Fibroblast of mammary gland (primary cell): ENCODE measurements around the gene TUBA4B.

ENCODE experiments used
- DNase-seq: peaks from one replicate; pipeline ENCODE4 v3.0.0-alpha.2; 2010; ENCODE audit warnings: low read depth
- H3K4me3 ChIP-seq: 2 replicates; pipeline ENCODE4 v1.5.1; 2011; ENCODE audit warnings: low read depth, mild to moderate bottlenecking, low read length, moderate library complexity; ENCODE audit not compliant: control insufficient read depth
- TF ChIP-seq, protein P1 (sequence below): conservative IDR thresholded peaks from 2 replicates; pipeline ENCODE4 v1.5.1; 2011; ENCODE audit warnings: low read depth, low read length, inconsistent platforms; ENCODE audit not compliant: control insufficient read depth, insufficient read depth

Gene TUBA4B

DNA sequence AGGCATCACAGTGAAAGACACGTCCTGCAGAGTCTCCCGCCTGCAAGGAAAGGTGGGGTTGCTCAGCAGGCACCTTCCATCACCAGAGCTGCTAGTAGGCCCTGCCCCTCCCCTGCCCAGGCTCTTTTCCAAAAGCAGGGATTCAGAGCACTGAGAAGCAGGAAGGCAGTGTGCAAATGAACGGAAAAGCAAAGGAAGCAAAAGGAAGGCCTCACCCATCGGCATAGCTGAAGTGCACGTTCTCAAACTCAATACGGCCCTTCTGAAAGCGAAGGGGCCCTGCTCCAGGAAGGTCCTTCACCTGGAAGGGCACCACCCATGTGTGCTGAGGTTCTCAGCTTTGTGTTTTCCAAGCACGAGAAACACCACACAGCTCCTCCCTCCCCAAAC lies 40.0 kb upstream of the TUBA4B start:
- TF ChIP-seq, protein P1, sequence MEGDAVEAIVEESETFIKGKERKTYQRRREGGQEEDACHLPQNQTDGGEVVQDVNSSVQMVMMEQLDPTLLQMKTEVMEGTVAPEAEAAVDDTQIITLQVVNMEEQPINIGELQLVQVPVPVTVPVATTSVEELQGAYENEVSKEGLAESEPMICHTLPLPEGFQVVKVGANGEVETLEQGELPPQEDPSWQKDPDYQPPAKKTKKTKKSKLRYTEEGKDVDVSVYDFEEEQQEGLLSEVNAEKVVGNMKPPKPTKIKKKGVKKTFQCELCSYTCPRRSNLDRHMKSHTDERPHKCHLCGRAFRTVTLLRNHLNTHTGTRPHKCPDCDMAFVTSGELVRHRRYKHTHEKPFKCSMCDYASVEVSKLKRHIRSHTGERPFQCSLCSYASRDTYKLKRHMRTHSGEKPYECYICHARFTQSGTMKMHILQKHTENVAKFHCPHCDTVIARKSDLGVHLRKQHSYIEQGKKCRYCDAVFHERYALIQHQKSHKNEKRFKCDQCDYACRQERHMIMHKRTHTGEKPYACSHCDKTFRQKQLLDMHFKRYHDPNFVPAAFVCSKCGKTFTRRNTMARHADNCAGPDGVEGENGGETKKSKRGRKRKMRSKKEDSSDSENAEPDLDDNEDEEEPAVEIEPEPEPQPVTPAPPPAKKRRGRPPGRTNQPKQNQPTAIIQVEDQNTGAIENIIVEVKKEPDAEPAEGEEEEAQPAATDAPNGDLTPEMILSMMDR: no peak
- no peak overlapping the region for H3K4me3 ChIP-seq
- DNase-seq: no peak

DNA sequence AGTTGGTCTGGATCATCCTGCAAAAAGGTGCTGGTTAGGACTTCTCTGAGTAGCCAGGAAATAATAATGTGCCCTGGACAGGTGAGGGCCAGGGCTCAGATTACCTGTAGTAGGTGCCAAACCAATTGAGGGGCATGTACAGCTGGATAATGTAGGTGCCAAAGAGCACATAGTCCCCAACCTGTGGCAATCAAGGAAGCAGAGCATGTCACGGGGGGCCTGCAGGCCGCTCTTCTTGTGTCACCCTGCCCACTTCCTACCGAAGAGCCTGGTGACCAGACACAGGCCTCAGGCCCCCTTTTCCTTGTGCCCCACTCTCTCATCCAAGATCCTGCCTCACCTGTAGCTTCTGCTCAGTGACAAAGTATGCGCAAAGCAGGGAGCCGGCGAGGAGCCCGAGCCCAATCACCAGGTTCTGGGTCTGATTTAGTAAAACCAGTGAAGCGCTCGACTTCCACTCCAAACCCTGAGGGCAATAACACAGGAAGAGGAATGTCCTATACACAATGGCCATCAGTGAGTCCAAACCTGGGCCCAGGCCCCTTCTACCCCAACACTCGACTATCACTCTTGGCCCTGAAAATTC lies 39.5 kb upstream of the TUBA4B start:
- TF ChIP-seq, protein P1: no peak
- no peak for DNase-seq
- no peak overlapping the region for H3K4me3 ChIP-seq

DNA sequence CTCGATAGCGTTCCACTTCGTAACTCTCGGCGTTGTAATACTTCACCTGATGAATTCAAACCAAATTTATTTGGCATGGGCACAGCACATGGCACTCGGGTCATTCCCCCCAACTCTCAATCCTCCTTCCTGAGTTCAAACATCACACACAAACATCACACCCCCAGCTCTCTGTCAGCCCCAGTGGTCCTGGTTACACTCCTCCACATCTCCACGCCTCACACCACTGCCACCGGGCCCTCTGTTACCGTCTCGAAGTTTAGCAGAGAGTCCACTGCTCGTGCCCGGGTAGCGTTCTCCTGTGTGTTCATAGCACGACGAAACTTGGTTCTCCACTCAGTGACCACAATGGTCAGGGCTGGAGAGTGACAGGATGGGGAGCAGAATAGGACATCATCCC lies 38.9 kb upstream of the TUBA4B start:
- TF ChIP-seq, protein P1: no peak
- H3K4me3 ChIP-seq: no peak overlapping the region
- DNase-seq: no peak

DNA sequence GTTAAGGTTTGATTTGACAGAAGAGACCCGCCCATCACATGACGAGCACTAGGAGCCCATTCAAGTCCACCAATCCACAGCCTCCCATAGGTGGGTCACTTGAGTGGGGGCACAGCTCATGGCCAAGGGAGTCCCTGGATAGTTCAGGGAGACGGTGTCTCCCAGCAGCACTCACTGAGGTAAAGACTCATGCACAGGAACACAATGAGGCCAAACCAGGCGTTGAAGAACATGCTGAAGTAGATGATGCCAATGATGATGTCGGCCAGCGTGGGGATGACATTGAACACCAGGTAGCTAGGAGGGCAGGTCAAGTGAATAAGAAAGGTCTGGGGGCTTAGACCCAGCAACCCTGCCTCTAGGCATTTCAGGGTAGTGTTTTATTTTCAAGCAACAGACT lies 38.3 kb upstream of the TUBA4B start:
- TF ChIP-seq, protein P1: no peak
- no peak for DNase-seq
- H3K4me3 ChIP-seq: no peak overlapping the region

DNA sequence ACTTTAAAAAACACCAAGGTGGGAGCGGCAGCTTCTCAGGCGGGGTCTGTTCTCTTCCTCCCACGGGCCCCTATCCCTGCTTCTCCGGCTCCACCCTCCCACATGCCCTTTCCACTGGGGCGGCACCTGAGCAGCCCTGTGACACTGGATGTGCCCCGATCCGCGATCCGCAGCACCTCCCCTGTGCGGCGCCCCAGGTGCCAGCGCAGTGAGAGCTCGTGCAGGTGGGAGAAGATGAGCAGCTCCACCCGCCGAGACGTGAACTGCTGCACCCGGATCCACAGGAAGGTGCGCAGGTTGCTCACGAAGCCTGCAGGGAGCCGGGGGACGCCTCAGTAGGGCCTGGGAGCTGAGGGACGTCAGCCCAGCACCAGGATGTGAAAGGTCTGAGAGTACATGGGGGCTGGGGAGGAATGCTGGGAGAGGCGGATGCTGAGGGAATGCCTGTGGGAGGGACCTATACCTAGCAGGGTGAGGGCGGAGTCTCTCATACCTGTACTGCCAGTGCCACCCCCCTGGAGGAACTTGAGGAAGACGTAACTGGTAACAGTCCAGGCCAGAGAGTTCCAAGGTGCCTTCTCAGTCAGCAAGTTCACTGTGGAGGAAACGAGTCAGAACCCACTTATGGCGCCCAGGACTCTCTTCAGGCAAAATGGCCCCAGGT lies 37.0 kb upstream of the TUBA4B start:
- DNase-seq: no peak
- TF ChIP-seq, protein P1: no peak
- no peak overlapping the region for H3K4me3 ChIP-seq

DNA sequence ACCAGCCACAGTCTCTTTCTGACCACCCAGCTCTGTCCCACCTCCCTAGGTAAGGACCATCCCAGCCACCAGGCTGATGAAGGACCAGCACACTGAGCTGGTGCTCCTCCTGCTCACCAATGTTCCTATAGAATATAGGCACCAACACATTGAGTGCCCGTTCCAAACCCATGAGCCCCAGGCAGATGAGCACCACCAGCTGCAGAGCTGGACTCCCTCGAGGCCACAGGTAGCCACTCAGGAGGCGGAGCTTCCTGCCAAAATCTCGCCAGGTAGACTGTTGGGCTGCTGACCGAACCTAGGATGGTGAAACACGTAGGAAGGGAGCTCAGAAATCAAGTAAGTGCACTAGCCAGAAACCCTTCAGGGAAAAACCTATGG lies 36.5 kb upstream of the TUBA4B start:
- DNase-seq: no peak
- no peak overlapping the region for H3K4me3 ChIP-seq
- TF ChIP-seq, protein P1: no peak
